Neural crest cell (in vitro differentiated cells): Measurements from ENCODE around the gene C2CD4D. TPM values are rescaled to one million over a fixed set of nuclear protein-coding genes. Genes with fewer than 3 reads are reported as not detected.
A peak's percentile ranks its signal among the peaks of the same experiment; 100 is the strongest.

ENCODE experiments used
- DNase-seq: peaks from one replicate; pipeline ENCODE4 v3.0.0; 2021; ENCODE audit warnings: low read depth, mixed read lengths, low spot score
- H3K27ac Mint-ChIP-seq: one replicate; pipeline ENCODE4 v1.8.0; 2021; ENCODE audit warnings: mild to moderate bottlenecking, mixed read lengths; ENCODE audit not compliant: unreplicated experiment
- H3K27me3 Mint-ChIP-seq: 2 replicates; pipeline ENCODE4 v1.8.0; 2021; ENCODE audit warnings: low read depth, mild to moderate bottlenecking, mixed read lengths
- H3K36me3 Mint-ChIP-seq: 2 replicates; pipeline ENCODE4 v1.8.0; 2021; ENCODE audit warnings: low read depth, mild to moderate bottlenecking, mixed read lengths
- H3K4me1 Mint-ChIP-seq: 2 replicates; pipeline ENCODE4 v1.8.0; 2021; ENCODE audit warnings: mixed read lengths
- H3K4me3 Mint-ChIP-seq: one replicate; pipeline ENCODE4 v1.8.0; 2021; ENCODE audit warnings: mild to moderate bottlenecking, mixed read lengths
- H3K9me3 Mint-ChIP-seq: 2 replicates; pipeline ENCODE4 v1.8.0; 2021; ENCODE audit warnings: mixed read lengths
- total RNA-seq: library from RNA; stranded (reverse); gene quantifications from 2 replicates; pipeline ENCODE4 v1.2.1, GENCODE V29; 2021
- TF ChIP-seq, protein P1 (sequence below): fragments of 200-600 bp; sonication (generic); conservative IDR thresholded peaks from 2 replicates; pipeline ENCODE4 v1.5.0; 2021; ENCODE audit warnings: antibody characterized with exemption, mild to moderate bottlenecking

C2CD4D gene
- total RNA-seq, 1 donor from 2014 or later, result 0.40 TPM

DNA sequence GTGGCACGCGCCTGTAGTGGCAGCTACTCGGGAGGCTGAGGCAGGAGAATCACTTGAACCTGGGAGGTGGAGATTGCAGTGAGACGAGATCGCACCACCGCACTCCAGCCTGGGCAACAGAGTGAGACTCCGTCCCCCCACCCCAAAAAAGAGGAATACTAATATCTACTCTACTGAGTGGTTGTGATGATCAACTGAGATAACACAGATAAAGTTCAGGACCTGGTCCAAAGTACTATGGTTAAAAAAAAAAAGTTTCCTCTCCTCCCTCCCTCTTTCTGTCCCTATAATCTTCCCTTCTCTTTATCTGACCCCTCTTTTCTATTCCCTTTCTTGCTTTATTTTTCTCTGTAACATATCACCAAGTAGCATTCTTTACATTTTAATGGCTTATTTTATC, 4.0 kb downstream of the C2CD4D start:
- no peak for DNase-seq
- H3K36me3 Mint-ChIP-seq, result no peaks in the 10 kb centered on the region
- TF ChIP-seq, protein P1, sequence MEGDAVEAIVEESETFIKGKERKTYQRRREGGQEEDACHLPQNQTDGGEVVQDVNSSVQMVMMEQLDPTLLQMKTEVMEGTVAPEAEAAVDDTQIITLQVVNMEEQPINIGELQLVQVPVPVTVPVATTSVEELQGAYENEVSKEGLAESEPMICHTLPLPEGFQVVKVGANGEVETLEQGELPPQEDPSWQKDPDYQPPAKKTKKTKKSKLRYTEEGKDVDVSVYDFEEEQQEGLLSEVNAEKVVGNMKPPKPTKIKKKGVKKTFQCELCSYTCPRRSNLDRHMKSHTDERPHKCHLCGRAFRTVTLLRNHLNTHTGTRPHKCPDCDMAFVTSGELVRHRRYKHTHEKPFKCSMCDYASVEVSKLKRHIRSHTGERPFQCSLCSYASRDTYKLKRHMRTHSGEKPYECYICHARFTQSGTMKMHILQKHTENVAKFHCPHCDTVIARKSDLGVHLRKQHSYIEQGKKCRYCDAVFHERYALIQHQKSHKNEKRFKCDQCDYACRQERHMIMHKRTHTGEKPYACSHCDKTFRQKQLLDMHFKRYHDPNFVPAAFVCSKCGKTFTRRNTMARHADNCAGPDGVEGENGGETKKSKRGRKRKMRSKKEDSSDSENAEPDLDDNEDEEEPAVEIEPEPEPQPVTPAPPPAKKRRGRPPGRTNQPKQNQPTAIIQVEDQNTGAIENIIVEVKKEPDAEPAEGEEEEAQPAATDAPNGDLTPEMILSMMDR, result no peak
- peaks cover 20% of the 10 kb centered on the region for H3K4me1 Mint-ChIP-seq
- peaks cover 48% of the 10 kb centered on the region for H3K27me3 Mint-ChIP-seq
- no peak overlapping the region for H3K27ac Mint-ChIP-seq
- no peak overlapping the region for H3K4me3 Mint-ChIP-seq
- no peaks in the 10 kb centered on the region for H3K9me3 Mint-ChIP-seq

DNA sequence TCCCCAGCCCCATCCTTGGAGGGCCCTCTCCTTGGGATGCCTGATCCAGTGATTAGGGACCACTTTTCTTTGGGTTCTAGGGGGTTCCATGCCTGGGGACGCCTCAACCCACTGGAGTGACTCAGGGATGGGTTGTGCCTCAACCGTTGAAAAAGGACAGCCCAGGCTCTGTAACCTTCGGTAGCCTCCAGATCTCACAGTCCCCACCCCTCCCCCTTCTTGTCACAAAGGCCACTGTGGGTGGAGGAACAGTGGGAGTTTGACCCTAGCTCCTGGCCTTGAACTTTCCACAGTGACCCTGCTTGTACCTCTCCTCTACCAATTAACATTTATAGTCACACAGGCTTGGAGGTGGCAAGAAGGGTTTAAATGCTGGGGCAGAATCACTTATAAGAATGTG, 5.4 kb downstream of the C2CD4D start:
- no peaks in the 10 kb centered on the region for H3K36me3 Mint-ChIP-seq
- H3K27ac Mint-ChIP-seq, result no peak overlapping the region
- H3K9me3 Mint-ChIP-seq, result no peaks in the 10 kb centered on the region
- TF ChIP-seq, protein P1, result no peak
- peaks cover 35% of the 10 kb centered on the region for H3K27me3 Mint-ChIP-seq
- H3K4me3 Mint-ChIP-seq, result no peak overlapping the region
- no peak for DNase-seq
- H3K4me1 Mint-ChIP-seq, result peaks cover 22% of the 10 kb centered on the region

DNA sequence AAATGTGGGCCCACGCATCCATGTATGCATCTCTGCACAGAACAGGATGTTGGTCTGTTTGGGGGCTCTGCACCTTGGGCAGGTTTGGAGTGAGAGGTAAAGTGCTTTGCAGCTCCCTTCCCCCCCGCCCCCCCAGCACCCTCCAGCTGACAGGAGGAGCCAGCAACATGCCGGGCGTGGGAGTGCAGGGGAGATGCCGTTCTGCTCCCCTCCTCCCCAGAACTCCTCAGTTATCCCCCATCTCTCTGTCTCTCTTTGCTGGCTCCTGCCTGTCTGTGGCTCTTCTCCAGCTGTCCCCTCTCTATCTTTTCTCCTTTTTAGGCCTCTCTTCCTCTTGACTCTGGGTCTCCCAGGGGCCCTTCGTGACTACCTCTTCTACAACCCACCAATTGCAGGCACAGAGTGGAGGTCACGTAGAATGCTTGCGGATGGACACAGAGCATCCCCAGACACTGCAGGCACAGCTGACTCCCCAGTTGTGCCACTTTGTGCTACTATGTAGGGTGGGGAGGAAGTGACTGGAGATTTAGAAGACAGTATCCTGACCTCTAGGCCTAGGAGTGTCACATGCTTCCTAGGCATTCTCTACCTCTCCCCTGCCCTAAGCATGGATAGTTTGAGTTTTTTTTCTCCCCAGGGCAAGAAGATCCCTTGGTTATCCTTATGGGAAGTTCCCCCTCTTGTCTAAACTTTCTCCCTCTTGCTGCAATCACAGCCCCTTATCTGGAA, 6.3 kb downstream of the C2CD4D start:
- TF ChIP-seq, protein P1, result no peak
- Mint-ChIP-seq H3K9me3 (no peaks in the 10 kb centered on the region), H3K4me3 (no peak overlapping the region), H3K36me3 (no peaks in the 10 kb centered on the region), H3K4me1 (peaks cover 31% of the 10 kb centered on the region), H3K27ac (peak overlapping the region; percentile 40), H3K27me3 (peaks cover 32% of the 10 kb centered on the region)
- no peak for DNase-seq

DNA sequence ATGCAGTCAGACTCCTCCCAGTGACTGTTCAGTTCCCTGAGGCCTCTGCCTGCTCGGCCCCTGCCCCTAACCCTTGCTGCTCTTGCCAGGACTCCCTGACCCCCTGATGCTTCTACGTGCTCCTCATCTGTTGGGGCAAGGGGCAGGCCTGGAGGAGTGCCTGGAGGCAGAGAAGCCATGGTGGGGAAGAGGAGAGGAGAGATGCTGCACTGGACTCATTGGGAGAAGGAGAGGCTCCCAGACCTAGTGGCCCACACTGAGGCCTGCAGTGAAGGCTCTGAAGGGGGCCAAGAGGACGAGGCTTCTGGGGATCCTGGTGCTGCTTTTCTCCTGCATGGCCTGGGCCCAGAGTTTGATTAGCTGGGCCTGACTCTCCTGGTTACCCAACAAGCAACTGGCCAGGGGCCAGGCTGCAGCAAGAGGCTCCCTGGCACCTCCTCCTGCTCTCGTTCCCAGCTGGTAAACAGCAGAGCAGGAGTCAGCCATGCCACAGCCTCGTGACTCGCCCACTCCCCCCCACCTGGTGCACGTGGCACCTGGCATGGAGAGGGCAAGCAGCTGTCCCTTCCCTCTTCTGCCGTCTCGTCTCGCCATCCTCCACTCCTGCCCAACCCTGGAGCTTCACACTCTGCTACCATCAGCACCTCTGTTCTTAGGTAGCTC, 7.2 kb downstream of the C2CD4D start:
- TF ChIP-seq, protein P1, result no peak
- Mint-ChIP-seq H3K4me1 (peaks cover 37% of the 10 kb centered on the region), H3K27ac (peak overlapping the region; percentile 75), H3K36me3 (no peaks in the 10 kb centered on the region), H3K27me3 (peaks cover 26% of the 10 kb centered on the region), H3K4me3 (no peak overlapping the region), H3K9me3 (no peaks in the 10 kb centered on the region)
- DNase-seq, result no peak

DNA sequence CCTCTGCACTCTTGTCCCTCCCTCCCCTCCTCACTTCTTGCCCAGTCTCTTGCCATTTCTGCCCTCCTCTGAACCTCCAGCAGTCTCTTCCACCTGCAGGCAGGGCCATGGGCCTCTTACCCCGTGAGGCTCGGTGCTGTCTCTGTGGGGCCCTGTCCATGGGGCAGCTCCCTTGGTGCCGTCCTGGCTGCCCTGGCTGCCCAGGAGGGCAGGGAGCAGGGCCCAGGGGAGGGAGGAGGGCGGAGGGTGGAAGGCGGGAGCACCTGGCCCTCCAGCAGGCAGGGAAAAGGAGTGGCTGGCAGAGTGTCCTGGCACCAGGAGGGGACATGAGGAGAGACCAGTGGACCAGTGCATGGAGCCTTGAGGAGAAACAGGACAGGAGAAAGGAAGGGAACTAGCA, 8.0 kb downstream of the C2CD4D start, which contains the start of gene RORC:
TSS of gene RORC (minus strand) at position 198 of the 400 bp plus-strand sequence. CDS start at position 160, 38 bp downstream.
- no peak within 1 kb of the TSS for H3K4me3 Mint-ChIP-seq

More for the DNA sequence above, 8.0 kb downstream of the C2CD4D start, which contains the start of gene RORC:
- DNase-seq, result no peak
- no peaks in the 10 kb centered on the region for H3K36me3 Mint-ChIP-seq
- H3K27me3 Mint-ChIP-seq, result peaks cover 18% of the 10 kb centered on the region
- peak within 1 kb of the TSS; percentile 75 for H3K27ac Mint-ChIP-seq
- peaks cover 36% of the 10 kb centered on the region for H3K4me1 Mint-ChIP-seq
- H3K9me3 Mint-ChIP-seq, result no peaks in the 10 kb centered on the region
- TF ChIP-seq, protein P1, result no peak
